HG03039 (cell line): ENCODE results near the gene ADAMTS2.

Experiments
- ATAC-seq: cut with Tn5 transposase; IDR thresholded peaks from one replicate; pipeline ENCODE4 v1.9.1; 2021; ENCODE audit warnings: mild to moderate bottlenecking, moderate library complexity; ENCODE audit not compliant: unreplicated experiment

ADAMTS2 gene

DNA sequence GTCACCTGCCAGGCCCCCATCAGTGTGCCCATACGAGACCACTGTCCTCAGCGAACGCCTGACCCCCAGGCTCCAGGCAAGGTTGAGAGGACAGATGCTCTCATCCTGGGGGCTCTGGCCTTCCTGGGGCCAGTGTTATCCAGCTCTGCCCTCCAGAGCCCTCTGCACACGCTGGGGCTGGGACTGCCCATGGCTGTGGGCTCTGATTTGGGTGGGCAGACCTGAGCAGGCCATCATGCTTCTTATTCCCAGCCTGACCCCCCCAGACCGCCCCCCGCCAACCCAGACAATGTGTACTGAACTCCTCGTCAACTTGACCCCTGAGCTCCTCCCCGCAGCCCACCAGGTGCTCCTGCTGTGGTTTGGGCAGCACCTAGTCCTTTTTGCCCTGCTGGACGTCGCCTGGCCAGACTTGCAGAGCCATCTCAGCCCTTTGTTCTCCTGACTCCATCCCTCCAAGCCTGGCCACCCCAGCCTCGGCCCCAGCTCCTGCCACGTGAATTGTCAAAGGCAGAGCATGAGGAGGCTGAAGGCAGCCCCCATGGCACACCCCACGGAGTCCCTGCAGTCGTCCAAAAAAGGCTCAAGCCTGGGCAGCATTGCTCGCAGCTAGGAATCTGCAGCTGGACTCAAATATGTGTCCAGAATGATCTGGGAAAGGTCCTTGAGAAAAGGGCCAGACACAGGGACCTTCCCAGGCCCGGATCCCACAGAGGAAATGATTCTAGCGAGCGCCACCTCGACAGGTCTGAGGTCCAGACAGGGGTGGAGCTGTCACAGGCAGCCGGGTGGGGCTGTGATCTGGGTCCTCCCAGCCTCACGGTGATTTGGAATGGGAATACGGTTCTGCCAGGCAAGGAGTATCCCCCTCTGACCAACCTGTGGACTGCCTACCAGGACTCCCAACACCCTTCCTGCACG is 87.0 kb downstream of the ADAMTS2 start:
- no peak for ATAC-seq

DNA sequence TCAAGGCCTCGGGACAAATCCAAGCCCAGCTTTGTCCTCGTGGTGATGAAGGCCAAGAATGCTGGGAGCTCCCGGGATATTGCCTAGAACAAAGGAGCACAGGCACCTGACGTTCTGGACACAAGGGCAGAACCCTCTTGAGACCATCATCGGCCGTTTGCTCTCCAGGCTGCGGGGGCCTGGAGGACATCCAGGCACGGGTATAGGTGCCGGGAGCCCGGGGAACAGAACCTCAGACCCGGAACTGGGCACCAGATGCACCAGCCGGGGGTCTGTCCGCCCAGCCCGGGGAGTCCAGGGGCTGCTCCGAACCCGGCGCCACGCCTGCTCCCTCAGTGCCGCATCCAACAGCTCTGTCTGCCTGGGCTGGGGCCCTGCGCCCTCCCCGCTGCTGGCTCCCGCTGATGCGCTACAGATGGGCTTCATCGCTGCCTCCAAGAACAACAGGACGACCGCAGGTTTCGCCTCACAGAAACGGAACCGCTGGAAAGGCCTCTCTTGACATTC is 88.0 kb downstream of the ADAMTS2 start:
- ATAC-seq = no peak

DNA sequence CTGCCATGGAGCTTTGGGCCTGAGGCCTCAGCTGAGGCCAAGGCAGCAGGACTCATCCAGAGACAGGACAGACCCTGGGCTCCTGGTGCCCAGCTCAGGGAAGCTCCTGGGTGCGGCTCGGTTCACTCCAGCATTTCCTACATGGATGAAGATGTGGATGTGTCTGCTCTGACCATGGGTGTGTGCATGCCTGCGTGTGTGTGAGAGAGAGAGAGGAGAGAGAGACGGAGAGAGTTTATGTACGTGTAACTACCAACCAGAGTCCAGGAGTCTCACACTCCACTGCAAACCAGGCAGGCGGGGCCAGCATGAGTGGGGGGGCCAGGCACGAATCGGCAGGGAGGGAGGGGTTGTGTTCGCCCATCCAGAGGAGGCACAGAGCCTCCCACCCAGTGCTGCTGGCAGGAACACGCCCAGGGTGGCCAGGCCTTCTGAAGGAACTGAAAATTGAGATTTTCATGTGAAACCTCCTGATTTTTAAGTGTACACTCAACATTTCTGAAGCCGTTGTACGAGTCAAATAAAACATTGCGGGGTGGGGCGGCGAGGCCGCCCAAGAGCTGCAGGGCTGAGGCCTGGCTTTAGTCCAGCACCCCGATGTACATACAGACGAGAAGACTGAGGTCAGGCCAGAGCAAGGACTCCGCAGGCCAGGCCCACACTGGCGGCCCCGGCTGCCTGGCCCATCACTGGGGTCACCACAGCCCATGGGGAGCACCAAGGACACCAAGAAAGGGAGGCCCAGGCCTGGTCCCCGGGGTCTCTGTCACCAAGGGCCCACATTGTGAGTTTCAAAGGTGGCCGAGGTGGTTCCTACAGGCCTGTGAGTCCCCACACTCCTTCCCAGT is 88.7 kb downstream of the ADAMTS2 start:
- no peak for ATAC-seq

DNA sequence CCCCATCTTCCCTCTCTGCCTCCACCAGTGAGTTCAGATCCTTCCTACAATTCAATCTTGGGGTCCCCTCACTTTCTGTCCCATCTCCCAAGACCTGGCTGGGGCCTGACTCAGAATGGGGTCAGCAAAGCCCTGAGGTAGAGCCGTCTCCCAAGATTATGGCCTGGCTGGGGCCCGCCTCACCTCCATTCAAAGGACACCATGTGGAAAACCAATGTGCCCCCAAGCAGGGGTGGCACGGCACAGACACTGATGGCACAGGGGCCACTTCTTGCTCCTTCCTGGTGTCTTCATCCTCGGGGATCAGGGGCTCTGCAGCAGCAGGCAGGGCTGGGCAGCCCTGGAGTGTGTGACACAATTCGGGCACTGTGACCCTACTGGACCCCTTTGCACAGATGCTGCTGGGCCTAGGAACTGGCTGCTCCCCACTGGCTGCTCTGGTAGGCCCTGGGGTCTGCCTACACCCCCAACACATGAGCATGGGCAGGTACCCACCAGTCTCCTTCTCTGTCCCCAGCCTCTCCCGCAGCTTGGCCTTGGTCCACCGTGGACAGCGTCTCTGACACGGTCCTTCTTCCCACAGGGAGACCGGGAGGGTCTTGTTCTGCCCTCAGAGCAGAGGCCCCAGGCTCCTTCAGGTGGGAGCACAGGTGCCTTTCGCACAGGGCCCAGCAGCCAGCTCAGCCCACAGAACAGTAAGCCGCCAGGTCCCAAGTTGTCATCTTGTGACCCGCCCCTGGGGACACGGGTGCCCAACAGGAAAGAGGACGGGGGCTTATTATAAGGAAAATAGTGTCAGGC is 89.5 kb downstream of the ADAMTS2 start:
- ATAC-seq = no peak

DNA sequence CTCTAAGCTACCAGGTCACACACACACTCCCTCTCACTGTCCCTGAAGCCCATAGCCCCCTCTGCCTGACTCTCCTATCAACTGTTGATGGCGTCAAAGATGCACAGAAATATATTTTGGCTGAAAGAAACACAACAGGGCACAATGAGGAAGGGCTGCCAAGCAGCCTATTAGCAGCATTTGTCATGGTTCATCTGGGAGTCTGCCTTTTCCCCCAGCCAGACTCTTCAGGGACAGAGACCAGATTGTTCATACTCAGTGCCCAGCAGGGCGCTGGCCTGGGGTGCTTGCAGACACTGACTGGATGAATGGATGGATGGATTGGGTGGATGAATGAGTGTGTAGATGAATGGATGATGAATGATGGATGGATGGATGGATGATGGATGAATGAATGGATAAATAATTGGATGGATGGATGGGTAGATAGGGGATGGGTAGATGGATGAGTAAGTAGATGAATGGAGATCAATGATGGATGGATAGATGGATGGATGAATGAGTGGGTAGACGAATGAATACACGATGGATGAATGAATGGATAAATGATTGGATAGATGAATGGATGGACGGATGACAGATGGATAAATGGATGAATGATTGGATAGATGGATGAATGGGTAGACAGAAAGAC is 90.5 kb downstream of the ADAMTS2 start:
- ATAC-seq = no peak

DNA sequence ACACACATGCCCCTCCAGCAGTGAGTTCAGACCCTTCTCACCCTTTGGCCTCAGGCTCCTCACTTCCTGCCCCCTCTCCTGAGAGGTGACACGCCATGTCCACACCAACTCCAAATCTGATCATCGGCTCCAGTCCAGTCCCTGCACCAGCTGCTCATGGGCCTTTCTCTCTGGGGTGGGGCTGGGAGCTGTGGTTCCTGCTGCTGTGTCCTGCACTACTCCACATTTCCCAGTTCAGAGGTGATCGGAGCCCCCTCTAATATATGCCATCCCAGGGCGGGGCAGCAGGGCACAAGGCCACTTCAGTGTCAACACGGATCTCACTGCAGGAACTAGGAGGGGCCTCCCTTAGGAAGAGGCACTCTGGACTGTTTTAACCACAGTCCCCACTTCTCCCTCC is 91.5 kb downstream of the ADAMTS2 start:
- no peak for ATAC-seq

DNA sequence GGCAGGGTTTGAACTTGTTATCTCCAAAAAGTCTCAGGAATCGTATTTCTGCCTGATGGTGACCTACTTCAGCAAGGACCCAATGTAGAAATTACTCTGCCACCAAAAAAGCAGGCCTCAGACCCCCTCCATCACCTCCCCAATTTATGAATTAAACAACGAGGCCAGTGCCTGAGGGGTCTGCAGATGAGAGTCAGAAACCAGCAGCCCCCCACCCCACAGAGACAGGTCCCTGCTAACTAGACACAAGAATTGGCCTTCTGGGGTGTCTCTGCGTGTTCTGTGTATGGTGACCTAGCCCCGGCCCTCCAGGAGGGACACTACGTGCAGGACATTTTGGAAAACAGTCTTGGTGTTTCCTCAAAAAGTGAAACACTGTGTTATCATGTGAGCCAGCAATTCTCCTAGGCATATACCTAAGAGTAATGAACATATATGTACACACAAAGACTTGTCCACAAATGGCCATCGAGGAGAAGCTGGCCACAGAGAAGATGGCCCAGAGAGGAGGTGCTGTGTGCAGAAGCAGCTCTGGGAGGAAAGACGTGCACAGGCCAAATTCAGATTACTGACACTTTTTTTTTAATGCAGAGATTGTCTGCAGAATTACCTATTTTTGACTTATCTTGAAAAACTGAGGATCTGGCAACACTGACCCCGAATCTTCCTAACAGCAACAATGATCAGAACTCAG is 93.8 kb downstream of the ADAMTS2 start:
- ATAC-seq = no peak

DNA sequence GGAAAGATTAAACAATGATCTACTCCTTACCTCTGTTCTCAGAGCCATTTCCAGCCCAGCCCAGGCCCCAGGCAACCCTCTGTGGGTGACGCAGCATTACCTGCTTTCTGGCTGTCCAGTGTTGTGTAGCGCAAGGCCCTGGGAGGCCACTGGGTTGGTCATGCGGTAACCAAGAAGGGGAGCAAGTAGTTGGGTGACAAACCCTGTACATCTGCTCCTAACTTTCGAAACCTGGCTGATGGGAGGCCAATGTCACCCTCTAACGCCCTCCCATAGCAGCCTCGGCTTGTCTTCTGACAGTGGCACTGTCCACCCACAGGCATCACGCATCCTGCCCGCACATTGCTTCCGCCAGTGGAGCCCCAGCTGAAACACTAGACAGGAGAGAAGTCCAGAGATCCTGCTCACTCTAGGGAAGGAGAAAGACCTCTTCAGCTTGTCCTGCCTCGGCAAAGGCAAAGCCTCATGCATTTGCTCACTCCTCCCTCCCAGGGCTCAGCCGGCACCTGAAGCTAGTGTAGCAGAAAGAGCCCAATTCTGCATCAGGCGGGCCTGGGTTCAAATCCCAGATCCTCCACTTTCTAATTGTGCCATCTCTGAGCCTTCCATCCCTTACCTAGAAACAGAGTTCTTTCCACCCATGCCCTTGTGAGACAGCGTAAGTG is 94.6 kb downstream of the ADAMTS2 start:
- ATAC-seq = no peak

DNA sequence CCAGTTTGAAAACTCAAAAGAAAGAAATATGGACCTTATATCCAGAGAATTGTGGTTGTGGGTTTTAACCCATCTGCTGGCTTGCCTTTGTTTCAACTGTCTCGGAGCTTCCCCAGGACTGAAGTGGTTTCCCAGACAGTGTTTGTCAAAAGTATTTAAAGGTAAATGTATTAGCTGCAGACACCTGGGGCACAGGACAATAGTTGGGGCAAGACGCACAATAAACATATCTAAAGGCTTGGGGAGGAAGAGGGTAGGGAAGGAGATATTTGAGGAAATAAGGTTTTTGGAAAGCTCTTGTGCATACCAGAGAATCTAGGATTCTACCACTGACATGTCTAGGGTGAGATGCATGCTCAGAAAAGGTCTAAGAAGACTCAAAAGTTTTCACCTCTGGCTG is 99.0 kb downstream of the ADAMTS2 start:
- no peak for ATAC-seq

DNA sequence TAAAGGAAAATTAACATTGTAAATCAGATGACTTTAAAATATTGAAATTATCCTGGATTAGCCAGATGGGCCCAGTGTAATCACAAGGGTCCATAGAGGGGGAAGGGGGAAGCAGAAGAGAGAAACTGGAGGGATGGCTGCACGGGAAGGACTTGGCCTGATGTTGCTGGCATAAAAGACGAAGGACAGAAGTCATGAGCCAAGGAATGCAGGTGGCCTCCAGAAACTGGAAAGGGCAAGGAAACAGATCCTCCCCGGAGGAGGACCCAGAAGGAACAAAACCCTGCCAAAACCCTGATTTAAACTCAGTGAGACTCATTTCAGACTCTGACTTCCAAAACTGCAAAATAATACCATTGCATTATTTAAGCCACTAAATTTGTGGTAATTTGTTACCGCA is 100.2 kb downstream of the ADAMTS2 start:
- no peak for ATAC-seq

DNA sequence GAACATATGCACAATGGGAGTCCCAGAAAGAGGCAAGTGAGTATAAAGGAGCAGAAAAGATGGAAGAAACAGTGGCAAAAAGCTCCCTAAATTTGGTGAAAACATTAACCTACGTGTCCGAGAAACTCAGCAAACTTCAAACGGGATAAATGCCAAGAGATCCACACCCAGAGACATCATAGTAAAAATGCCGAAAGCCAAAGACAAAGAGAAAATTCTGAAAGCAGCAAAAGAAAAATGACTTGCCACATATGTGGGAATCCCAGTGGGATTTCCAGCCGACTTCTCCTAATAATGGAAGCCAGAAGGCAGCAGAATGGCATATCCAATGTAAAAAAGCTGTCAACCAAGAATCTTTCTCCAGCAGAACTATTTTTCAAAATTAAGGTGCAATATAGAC is 101.2 kb downstream of the ADAMTS2 start:
- no peak for ATAC-seq

DNA sequence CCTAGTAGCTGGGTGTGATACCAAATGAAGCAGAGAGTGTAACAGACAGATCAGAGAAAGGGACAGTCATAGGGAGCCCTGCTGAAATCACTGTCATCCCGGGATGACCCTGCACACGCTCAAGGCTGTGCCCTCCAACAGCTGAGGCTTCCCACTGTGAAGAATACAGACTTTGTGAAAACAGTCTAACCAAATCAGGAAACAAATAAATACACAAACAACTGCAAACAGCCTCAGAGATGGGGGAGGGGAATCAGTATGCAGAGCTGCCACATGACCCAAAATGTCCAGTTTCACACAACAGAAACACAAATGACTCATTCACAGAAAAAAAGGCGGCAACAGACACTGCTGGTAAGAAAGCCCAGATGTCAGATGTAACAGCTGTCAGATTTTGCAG is 101.9 kb downstream of the ADAMTS2 start:
- no peak for ATAC-seq

DNA sequence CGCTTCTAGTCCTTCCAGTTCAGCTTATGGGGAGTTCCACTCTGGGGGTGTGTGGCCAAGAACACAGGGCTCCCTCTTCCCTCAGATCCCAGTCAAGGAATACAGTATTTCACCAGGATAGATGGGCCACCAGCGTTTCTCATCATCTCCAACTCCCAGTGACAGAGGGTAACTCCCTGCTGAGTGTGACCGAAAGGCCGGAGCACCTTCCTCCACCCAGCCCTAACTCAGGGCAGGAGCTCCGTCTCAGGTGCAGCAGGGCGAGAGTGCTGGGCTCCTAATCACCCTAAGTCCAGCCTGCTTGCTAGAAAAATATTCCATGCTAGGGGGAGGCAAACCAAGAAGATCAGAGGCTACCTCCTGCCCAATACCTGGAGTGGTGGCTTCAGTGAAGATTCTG is 102.6 kb downstream of the ADAMTS2 start:
- ATAC-seq = no peak

DNA sequence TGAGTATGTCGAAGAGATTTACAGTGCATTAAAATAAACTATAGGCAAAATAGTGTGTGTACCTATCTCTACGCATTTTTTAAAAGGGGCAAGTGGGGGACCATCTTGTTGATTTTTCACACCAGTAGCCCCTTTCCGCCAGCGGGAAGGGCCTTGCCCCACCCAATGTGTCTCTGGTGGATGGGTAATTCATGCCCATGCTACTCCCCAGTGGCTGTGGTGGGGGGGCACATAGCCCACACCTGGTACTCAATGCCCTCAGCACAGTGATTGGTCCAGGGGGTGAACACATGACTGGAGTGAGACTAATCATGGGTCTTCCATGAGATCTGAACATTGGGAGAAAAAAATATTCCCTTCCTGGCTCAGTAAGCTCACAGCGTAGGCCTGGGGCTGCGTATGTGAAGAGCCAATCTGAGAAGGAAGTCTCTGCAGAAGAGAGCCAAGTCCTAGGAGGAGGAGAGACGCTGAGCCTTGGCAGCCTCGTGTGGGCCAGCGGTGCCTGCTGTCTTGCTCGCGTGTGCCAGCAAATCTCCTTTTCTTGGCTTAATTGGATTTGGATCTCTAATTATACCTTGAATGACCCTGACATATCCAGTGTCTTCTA is 103.4 kb downstream of the ADAMTS2 start:
- ATAC-seq = no peak

DNA sequence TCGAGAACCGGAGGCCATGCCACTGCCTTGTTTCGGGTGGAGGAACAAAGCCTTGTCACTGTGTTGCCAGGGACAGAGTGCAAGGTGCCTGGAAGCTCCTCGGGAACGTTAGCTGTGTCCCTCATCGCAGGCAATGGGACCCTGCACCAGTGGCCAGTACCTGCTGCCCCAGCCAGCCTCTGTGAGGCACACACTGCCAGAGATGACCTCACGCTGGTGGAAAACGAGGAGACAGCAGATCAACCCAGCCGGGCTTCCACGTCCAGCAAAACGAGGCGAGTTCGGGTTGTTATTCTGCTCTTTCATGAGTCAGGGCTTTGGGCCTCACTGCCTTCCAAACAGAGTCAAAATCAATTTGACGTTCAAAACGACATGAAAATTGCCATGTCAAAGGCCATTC is 104.1 kb downstream of the ADAMTS2 start:
- ATAC-seq = no peak

DNA sequence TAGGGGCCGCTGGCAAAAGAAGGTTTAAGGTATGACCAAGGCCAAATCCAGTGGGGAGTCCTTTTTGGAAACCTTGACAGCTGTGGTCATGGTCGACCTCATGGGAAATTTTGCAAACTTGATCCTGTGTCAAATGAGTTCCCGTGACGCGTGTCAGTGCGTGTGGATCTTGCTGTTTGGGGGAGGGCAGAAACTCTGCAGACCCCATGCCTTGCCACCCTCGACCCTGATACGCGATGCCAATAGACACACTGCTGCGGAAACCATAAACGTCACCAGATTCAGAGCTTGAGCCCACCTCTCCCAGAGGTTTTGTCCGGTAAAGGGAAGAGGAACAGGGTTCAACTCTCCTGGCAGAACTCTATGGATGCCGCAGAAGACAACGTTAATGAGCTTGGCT is 104.7 kb downstream of the ADAMTS2 start:
- no peak for ATAC-seq

DNA sequence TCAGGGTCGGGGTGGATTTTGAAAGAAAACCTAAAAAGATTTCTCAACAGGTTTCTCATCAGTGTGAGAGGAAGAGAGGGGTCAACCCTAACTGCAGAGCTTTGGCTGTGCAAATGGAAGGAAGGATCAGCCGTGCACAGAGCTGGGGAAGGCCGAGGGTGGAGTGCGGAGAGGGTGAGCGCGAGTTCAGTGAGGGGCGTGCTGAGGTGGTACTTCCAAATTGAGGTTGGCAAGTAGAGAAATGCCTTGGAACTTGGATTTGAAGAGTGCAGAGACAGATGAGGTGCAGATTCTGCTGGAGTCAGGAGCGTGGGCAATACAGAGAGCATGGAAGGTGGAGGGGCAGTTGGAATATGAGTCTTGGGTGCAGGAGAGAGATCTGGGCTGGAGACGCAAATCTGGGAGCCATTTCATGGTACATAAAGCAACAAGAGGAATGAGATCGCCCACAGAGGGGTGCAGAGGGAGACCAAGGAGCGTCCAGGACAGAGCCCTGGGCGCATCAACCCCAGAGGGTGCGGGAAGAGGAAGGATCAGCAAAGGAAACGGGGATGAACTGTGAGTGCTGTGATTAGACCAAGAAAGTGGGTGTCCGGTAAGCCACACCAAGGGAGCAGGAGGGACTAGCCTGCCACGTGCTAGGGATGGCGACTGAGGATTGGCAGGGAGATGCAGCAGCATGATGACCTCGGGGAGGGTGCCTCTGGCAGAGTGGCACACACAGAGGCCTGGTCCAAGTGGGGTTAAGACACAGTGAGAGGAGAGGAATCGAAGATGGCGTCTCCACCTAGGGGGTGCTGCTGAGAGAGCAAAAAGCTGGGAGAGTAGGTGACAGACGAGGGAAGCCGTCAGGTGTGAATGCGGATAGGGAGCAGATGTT is 105.8 kb downstream of the ADAMTS2 start:
- ATAC-seq = no peak

DNA sequence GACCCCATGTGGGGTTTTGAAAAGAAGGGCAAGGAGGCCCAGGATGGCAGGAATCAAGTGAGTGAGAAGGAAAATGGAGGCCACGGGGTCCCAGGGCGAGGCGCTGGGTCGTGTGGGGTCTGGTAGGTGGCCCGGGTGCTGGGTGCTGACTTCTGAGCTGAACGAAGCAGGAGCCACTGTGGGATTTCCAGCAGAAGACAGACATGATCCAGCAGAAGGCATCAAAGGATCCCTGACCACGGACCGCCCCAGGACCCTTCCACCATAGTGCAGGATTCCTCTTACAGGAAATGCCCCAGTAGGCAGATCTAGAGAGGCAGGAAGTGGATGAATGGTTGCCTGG is 106.7 kb downstream of the ADAMTS2 start:
- ATAC-seq = no peak
